HG03442 (cell line): ENCODE data around the gene TBC1D3B.
"Not testable (repeated sequence)": the region's sequence is repeated elsewhere in the genome, so short reads cannot be mapped to it uniquely, and the experiment has no call there.

Experiments
- ATAC-seq: cut with Tn5 transposase; IDR thresholded peaks from one replicate; pipeline ENCODE4 v1.9.1; 2021; ENCODE audit warnings: mild to moderate bottlenecking, moderate library complexity; ENCODE audit not compliant: unreplicated experiment

TBC1D3B gene

GRCh38 chr17:36176536-36176935 lies at the start of gene TBC1D3B:
TBC1D3B (minus strand) TSS chr17:36176636; CDS start chr17:36175050, 1,586 bp downstream.
- not testable (repeated sequence) for ATAC-seq

- ATAC-seq, result not testable (repeated sequence)
These were observed 46.5 kb upstream of the TBC1D3B start for GRCh38 chr17:36222967-36223366.

DNA sequence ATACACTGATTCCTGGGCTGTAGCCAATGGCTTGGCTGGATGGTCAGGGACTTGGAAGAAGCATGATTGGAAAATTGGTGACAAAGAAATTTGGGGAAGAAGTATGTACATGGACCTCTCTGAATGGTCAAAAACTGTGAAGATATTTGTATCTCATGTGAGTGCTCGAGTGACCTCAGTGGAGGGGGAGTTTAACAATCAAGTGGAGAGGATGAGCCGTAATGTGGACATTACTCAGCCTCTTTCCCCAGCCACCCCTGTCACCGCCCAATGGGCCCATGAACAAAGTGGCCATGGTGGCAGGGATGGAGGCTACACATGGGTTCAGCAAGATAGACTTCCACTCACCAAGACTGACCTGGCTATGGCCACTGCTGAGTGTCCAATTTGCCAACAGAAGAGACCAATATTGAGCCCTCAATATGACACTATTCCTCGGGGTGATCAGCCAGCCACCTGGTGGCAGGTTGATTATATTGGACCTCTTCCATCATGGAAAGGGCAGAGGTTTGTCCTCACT lies 45.2 kb upstream of the TBC1D3B start:
- ATAC-seq, result not testable (repeated sequence)

GRCh38 chr17:36220737-36221580 lies 44.5 kb upstream of the TBC1D3B start:
- ATAC-seq, result not testable (repeated sequence)

- not testable (repeated sequence) for ATAC-seq
These were observed 43.1 kb upstream of the TBC1D3B start for GRCh38 chr17:36219556-36219955.

- not testable (repeated sequence) for ATAC-seq
These were observed 39.2 kb upstream of the TBC1D3B start for GRCh38 chr17:36215406-36216308.

GRCh38 chr17:36214918-36215317 lies 38.5 kb upstream of the TBC1D3B start:
- ATAC-seq, result no peak

GRCh38 chr17:36213695-36214094 lies 37.3 kb upstream of the TBC1D3B start:
- no peak for ATAC-seq

- ATAC-seq, result no peak
These were observed 36.5 kb upstream of the TBC1D3B start for GRCh38 chr17:36212966-36213365.

GRCh38 chr17:36212272-36212605 lies 35.8 kb upstream of the TBC1D3B start:
- ATAC-seq, result no peak

DNA sequence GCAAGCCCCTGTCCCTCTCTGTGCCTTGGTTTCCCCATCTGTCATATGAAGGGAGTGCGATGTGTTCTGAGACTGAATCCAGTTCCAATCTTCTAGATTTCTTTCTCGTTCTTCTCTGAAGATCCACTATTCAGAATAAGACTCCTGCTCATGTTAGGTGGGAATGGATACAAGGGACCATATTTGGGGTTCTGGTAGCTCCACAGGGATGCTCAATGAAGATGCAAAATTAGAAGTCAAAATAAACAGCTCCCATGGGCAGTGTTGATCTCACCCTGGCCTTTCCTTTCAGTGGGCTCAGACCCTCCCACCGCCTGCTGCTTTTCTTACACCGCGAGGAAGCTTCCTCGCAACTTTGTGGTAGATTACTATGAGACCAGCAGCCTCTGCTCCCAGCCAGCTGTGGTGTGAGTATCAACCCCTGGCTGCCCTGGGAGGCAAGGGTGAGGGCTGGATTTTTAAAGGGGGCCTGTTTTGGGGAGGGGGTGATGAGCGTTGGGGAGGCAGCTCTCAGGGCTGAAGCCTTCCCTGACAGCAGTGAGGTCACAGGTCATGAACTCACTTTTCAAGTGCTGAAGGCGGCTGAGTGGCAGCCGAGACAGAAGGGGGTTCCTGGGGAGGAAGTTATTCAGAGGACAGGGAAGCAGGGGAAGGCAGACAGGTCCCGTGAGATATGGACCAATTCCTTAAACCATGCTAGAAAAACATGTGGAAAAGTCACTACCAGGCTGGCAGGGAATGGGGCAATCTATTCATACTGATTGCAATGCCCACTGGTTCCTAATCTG lies 35.2 kb upstream of the TBC1D3B start:
- not testable (repeated sequence) for ATAC-seq

GRCh38 chr17:36210439-36211211 lies 34.2 kb upstream of the TBC1D3B start, which contains the start of gene CCL4L2:
CCL4L2 (plus strand) TSS chr17:36211063.
- peak; percentile 65 for ATAC-seq

DNA sequence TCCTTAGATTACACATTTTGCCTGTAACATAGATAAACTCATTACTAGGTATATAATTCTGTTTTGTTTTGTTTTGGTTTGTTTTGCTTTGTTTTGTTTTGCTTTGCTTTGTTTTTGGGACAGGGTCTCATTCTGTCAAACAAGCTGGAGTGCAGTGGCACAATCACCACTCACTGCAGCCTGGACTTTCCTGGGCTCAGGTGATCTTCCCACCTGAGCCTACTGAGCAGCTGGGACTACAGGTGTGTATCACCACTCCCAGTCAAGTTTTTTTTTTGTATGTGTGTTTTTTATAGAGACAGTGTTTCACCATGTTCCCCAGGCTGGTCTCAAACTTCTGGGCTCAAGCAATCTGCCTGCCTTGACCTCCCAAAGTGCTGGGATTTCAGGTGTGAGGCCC lies 33.1 kb upstream of the TBC1D3B start:
- ATAC-seq, result no peak

DNA sequence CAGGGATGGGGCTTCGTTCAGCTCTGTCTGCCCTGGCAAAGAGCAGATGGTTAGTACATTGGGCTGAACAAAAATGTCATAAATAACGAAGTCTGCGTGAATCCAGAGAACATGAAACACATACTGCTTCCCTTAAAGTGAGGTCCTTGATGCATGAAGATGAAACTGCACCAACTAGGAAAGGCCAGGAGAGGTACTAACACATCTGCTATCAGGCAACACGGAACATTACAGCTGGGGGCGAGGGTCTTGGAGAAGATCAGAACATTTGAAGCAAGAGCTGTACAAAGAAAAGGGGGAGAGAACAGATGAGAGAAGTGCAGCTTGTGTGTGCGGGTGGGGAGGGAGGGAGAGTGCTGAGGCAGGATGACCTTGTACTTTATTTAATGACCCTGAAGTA lies 30.9 kb upstream of the TBC1D3B start:
- not testable (repeated sequence) for ATAC-seq

GRCh38 chr17:36206486-36206821 lies 30.0 kb upstream of the TBC1D3B start:
- ATAC-seq, result not testable (repeated sequence)

DNA sequence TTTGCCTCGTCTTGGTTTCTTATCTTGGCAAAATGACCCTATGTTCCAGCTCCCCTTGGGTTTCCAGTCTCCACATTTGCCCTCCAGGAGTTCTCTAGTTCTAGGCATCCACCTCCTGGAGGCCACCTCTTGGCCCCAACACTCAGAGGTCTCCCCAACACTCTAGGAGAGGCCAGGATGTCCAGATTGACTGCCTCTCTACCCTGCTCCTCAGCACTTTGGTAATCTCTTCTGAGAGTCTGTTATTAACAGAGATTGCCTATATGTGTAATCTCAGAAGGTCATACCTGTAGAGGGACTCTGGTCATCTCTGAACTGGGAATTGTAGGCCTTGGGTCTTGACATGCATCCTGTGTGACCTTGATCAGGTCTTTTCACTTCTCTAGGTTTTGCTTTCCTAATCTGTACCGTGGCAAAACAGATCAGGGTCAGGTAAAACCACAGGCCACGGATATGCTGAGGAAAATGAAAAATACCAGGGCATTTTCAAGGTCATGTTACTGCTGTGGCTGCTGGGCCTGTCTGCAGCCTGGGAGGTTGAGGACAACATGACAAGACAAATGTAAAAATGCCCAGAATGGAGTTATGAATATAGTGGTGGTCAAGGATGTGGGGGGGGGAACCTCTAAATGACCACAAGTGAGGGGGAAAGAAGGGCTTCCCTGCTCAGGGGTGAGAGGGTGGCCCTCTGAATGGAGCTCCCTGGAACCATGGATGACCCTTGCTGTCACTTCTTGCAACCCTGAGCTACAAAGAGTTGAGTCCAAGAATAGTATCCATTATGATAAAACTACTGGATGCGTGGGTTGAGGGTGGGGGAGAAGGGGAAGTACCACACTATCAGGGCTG lies 29.4 kb upstream of the TBC1D3B start:
- no peak for ATAC-seq

DNA sequence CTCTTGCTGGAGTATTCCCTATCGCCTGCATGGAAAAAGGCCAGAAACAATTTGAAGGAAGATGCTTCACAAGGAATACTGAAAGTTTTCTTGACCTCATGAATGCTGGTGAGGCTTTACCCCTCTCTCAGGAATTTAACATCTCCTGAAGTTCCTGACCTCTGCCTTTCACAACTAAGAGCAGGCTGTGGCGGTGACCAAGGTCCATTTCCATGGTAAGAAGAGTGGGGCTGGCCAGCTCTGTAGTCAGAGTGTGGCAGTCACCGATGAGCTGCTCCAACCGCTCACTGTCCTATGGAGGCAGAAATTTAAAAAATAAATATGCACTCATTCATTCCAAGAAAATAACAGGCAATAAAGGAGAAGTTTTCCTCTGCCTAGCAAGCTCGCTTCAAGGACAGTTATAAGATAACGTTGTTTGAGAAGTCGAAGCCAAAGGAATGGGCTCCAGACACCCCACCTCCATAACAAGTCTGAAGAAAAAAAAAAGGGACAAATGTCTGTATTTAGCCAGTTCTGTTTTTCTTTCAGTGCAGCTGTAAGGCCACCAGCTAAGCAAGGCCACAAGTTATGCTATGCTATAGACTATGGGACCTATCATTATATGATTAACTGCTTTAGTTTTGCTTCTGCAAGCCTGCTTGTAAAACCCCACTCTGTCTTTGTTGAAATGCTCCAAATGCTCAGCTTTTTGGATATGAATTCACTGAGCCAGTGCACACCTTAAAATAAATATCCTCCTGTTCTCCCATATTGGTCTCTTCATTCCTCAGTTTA lies 28.5 kb upstream of the TBC1D3B start:
- no peak for ATAC-seq

DNA sequence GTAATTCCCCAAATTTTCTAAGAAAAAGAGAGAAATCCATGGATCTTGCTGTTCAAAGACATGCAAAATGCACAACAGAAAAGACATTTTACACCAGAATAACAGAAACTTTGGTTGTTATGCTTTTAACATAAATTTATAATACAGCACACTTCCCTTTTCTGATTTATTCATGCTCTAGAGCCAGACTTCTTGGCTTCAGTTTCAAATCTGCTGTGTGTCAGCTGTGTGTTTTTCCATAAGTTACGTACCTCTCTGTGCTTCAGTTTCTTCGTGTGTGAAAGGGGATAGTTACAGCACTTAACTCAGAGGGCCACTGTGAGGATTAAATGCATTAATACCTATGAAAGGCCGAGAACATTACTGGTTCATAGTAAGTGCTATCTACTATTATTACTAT lies 26.9 kb upstream of the TBC1D3B start:
- ATAC-seq, result no peak
